NB4 (cell line): Measurements from ENCODE around the gene UBR3.

ENCODE experiments used
- POLR2A ChIP-seq: IDR thresholded peaks from 2 replicates; pipeline ENCODE4 v1.6.1; 2011; ENCODE audit warnings: mild to moderate bottlenecking; ENCODE audit not compliant: insufficient read length; ENCODE audit errors: extremely low read depth
- TF ChIP-seq, protein P1 (sequence below): IDR thresholded peaks from one replicate; pipeline ENCODE4 v1.5.1; 2012; ENCODE audit warnings: low read depth, low read length

DNA sequence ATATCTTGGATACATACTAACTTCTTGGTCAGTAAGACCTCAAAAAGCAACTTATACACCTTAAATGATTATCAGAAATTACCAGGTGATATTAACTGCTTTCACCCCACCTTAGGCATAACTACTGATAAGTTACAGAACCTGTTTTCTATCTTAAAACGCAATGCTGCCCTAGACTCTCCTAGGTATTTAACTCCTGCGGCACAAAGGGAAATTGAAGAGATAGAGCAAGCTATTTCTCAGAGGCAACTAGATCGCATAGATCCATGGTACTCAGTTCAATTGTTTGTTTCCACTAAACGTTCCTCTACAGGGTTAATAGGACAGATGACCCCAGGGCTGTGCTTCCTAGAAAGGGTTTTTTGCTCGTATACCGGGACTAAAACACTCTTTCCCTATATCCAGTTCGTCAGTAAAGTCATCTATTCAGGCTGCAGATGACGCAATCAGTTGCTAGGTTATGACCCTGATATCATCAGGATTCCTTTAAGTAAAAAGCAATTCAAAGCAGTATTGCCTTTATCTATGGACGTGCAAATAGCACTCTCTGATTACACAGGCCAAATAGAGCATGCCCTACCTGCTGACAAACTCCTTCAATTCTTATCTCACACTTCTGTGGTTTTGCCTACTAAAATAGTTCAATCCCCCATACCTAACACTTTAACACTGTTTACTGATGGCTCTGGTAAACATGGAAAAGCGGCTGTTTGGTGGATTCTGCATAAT lies 288.4 kb downstream of the UBR3 start:
- TF ChIP-seq POLR2A = no peak
- TF ChIP-seq, protein P1, sequence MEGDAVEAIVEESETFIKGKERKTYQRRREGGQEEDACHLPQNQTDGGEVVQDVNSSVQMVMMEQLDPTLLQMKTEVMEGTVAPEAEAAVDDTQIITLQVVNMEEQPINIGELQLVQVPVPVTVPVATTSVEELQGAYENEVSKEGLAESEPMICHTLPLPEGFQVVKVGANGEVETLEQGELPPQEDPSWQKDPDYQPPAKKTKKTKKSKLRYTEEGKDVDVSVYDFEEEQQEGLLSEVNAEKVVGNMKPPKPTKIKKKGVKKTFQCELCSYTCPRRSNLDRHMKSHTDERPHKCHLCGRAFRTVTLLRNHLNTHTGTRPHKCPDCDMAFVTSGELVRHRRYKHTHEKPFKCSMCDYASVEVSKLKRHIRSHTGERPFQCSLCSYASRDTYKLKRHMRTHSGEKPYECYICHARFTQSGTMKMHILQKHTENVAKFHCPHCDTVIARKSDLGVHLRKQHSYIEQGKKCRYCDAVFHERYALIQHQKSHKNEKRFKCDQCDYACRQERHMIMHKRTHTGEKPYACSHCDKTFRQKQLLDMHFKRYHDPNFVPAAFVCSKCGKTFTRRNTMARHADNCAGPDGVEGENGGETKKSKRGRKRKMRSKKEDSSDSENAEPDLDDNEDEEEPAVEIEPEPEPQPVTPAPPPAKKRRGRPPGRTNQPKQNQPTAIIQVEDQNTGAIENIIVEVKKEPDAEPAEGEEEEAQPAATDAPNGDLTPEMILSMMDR = no peak
